ENCODE data around the gene CAPN7.

CAPN7 gene

DNA sequence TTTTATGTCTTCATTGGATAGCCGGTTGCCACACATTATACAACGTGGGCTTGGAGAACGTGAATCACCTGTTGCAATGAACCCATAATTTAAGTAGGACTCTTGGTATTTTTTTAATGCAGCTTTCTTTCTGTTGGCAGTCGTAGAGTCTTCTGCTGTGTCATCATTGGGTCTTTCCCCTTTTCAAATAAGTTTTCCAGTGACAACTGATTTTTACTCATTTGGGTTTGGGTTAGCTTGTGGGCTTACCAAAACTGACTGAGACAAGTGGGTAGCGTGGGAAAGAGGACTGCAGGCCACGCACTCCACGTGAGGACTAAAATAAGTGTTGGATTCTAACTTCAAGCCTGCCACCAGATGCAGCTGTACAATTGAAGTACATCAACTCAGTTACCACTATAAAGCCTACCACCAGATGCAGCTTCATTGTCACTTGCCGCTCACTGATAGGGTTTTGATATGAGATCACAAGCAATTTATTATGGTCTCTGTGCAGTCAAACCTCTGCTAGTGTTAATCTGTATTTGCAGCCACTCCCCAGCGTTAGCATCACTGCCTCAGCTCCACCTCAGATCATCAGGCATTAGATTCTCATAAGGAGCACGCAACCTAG, 6.4 kb upstream of the CAPN7 start:
- no peak for DNase-seq (ENCODE audit: low read depth)

DNA sequence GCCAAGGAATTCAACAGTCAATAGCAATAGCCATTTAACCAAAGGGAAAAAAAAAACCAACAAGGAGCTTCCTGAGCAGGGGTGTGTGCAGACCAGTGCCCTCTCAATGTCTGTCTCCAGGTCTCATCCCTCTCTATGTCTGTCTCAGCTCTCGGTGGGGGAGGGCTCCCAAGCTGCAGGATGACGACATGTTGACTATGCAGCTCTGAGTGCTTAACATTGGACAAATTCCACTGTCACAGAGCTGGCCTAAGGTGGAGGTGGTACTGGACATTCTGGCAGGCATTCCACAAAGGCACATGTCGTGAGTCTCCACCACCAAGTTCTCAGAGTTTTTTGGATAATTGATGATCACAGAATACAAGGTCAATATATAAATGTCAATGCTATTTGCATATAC, 2.0 kb upstream of the CAPN7 start:
- no peak for DNase-seq (ENCODE audit: low read depth)

- DNase-seq (ENCODE audit: low read depth): no peak
These were observed 538 bp upstream of the CAPN7 start for GRCh38 chr3:15205482-15205933.

DNA sequence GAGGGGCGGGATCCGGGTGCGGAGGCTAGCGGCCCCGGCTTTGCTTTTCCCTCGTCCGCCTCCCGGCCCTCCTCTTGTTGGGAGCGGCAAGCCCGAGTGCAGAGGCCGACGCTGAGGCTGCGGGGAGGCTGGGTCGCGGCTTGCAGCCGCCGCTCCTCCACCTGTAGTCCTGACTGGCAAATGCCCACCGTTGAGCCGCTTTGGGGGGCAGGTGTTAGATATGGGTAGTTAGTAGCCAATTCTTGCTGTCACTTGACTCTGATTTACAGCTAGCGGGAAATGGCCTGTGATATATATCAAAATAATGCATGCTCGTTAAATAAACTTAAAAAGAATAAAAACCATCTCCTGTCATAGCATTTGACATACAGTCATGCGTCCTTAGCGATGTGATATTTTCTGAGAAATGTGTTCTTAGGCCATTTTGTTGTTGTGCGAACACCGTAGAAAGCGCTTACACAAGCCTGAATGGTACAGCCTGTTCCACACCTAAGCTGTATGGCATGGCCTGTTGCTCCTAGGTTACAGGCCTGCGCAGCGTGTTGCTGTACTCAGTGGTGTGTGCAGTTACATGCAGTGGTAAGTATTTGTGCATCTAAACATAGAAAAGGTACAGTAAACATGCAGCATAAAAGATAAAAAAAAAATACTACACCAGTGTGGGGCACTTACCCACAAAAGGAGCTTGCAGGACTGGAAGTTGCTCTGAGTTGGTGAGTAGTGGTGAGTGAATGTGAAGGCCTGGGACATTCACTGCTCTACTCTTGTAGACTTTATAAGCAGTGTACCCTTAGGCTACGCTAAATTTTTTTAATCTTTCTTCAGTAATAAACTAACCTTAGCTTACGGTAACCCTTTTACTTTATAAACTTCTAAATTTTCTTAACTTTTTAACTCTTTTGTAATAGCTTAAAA, 873 bp downstream of the CAPN7 start:
- no peak for DNase-seq (ENCODE audit: low read depth)

- no peak for DNase-seq (ENCODE audit: low read depth)
These were observed 1.9 kb downstream of the CAPN7 start for GRCh38 chr3:15207836-15208504.

- DNase-seq (ENCODE audit: low read depth): no peak
These were observed 5.9 kb downstream of the CAPN7 start for GRCh38 chr3:15211937-15212336.

- no peak for DNase-seq (ENCODE audit: low read depth)
These were observed 8.7 kb downstream of the CAPN7 start for GRCh38 chr3:15214758-15215157.

DNA sequence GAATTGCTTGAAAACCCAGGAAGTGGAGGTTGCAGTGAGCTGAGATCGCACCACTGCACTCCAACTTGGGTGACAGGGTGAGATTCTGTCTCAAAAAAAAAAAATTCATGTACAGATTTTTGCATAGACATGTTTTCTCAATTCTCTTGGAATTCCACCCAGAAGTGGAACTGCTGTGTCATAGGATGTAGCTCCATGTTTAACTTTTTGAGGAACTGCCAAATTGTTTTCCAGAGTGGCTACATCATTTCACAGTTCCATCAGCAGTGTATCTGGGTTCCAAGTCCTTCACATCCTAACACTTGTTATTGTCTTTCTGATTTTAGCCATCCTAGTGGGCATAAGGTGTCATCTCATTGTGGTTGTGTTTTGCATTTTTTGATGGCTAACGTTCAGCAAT, 9.9 kb downstream of the CAPN7 start:
- no peak for DNase-seq (ENCODE audit: low read depth)

- no peak for DNase-seq (ENCODE audit: low read depth)
These were observed 10.5 kb downstream of the CAPN7 start for GRCh38 chr3:15216501-15216900.

DNA sequence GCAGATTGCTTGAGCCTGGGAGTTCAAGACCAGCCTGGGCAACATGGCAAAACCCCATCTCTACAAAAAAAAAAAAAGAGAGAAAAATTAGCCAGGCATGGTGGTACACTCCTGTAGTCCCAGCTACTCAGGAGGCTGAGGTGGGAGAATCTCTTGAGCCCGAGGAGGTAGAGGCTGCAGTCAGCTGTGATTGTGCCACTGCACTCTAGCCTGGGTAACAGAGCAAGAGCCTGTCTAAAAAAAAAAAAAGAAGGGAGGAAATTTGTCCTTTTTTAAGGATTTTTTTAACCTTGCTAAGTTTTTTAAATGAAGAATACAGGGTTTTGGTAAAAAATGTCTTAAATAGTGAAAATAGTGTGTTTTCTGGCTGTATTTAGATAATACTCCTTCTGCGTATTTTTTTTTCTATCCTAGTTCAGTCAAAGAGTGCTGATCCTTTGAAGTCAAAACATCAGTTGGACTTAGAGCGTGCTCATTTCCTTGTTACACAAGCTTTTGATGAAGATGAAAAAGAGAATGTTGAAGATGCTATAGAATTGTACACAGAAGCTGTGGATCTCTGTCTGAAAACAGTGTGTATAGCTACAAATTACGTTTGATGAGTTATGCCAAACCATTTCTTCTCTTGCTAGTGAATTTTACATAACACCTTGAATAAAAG, 11.1 kb downstream of the CAPN7 start:
- DNase-seq (ENCODE audit: low read depth): no peak

- no peak for DNase-seq (ENCODE audit: low read depth)
These were observed 11.8 kb downstream of the CAPN7 start for GRCh38 chr3:15217841-15218267.

GRCh38 chr3:15218689-15219088, 12.6 kb downstream of the CAPN7 start:
- no peak for DNase-seq (ENCODE audit: low read depth)

GRCh38 chr3:15220056-15220455, 14.0 kb downstream of the CAPN7 start:
- DNase-seq (ENCODE audit: low read depth): no peak

GRCh38 chr3:15220661-15221060, 14.6 kb downstream of the CAPN7 start:
- DNase-seq (ENCODE audit: low read depth): no peak

DNA sequence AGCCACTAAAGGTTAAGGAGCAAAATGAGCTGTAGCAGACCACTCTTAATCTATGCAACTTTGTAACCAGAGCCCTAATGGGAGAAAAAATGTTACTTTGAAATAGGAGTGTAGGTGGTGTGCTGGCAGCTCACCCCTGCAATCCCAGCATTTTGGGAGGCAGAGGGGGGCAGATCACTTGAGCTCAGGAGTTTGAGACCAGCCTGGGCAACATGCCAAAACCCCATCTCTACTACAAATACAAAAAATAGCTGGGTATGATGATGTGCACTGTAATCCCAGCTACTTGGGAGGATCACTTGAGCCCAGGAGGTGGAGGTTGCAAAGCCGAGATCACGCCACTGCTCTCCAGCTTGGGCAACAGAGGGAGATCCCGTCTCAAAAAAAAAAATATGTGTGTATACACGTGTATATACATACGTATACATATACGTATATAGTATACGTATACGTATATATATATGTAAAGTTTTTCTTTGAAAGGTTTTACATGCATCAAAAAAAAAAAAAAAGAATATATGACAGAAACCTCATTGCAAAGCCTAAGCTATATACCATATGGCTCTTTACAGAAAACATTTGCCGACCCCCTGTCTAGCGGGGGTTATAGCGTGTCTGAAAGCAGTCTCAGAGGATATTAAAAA, 15.7 kb downstream of the CAPN7 start:
- DNase-seq (ENCODE audit: low read depth): no peak

DNA sequence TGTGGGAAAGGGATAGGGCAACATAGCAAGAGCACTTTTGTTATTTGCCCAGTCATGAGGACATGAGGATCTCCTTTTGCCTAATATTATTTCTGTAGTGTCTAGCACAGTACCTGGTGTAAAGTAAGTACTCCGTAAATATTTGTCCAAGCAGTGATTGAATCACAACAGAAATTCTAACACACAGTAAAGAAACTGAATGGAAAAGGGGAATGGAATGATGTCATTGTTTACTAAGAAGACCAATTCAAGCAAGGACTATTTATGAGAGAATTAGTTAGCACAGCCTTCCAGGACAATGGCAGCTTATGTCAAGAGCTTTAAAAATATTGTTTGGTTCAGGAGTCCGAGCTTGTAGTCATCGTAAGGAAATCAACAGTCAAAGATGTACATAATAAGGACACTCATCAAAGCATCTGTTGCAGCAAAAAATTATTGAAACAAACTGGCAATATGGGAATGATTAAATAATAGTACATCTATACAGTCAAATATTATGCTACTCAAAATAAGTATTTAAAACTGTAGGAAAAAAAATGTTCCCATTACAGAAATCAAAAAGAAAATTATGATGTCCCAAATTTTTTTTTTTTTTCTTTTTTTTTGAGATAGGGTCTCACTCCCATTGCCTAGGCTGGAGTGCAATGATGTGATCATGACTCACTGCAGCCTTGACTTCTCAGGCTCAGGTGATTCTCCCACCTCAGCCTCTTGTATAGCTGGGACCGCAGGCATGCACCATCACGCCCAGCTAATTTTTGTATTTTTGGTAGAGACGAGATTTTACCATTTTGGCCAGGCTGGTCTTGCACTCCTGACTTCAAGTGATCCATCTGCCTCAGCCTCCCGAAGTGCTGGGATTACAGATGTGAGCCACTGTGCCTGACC, 17.9 kb downstream of the CAPN7 start:
- no peak for DNase-seq (ENCODE audit: low read depth)

DNA sequence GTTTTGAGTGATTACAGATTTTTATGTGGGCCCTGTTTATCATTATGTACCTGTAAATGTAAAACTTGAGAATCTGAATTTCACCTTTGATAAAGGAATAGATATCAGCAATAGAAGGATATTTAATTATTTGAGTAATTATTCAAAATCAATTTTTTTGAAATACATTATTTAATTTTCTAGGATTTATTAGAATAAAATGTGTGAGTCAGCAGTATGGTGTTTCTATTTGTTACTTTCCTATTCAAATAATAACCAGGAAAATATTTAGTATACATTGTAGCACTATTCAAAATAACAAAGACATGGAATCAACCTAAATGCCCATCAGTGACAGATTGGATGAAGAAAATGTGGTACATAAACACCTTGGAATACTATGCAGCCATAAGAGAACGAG, 22.1 kb downstream of the CAPN7 start:
- DNase-seq (ENCODE audit: low read depth): no peak

GRCh38 chr3:15229262-15229661, 23.2 kb downstream of the CAPN7 start:
- no peak for DNase-seq (ENCODE audit: low read depth)

GRCh38 chr3:15241341-15241740, 35.3 kb downstream of the CAPN7 start:
- DNase-seq (ENCODE audit: low read depth): no peak

- DNase-seq (ENCODE audit: low read depth): no peak
These were observed 37.9 kb downstream of the CAPN7 start for GRCh38 chr3:15243822-15244482.
